Measurements from ENCODE around the gene STAMBPL1.

- TF ChIP-seq SUZ12 (IDR thresholded peaks at IDR 0.05; ENCODE audit: extremely low read depth, insufficient read depth, insufficient read length) = no peak
- TF ChIP-seq YY1 (IDR thresholded peaks at IDR 0.05; ENCODE audit: insufficient read depth, insufficient read length) = no peak
Observed at GRCh38 chr10:88881320-88881719, 1.3 kb downstream of the STAMBPL1 start.

Measured in NT2/D1 (cell line).